OCI-LY1 (cell line): ENCODE data around the gene SLC27A3.

Experiments
- H2AFZ ChIP-seq: fragments of 200-600 bp; sonication (generic), shearing (Covaris generic); 2 replicates; pipeline ENCODE4 v1.6.0; 2014; ENCODE audit warnings: antibody characterized with exemption, mild to moderate bottlenecking, low read length
- H3F3A ChIP-seq: fragments of 200-600 bp; sonication (generic), shearing (Covaris generic); 2 replicates; pipeline ENCODE4 v1.6.0; 2014; ENCODE audit warnings: mild to moderate bottlenecking, antibody characterized with exemption, low read length, moderate library complexity; ENCODE audit not compliant: insufficient read depth
- H3K27ac ChIP-seq: fragments of 200-600 bp; sonication (generic); 2 replicates; pipeline ENCODE4 v1.5.1; 2014; ENCODE audit warnings: low read length, mixed run types, mild to moderate bottlenecking, low read depth; ENCODE audit not compliant: poor library complexity, severe bottlenecking
- H3K27me3 ChIP-seq: fragments of 200-600 bp; sonication (generic); 2 replicates; pipeline ENCODE4 v1.6.0; 2014; ENCODE audit warnings: antibody characterized with exemption, mild to moderate bottlenecking, low read length, moderate library complexity; ENCODE audit not compliant: insufficient read depth
- H3K36me3 ChIP-seq: fragments of 200-600 bp; sonication (generic); 2 replicates; pipeline ENCODE4 v1.6.1; 2014; ENCODE audit warnings: mild to moderate bottlenecking, antibody characterized with exemption, low read length, moderate library complexity, mixed read lengths; ENCODE audit not compliant: insufficient read depth
- H3K4me1 ChIP-seq: fragments of 200-600 bp; sonication (generic); 2 replicates; pipeline ENCODE4 v1.5.1; 2014; ENCODE audit warnings: mild to moderate bottlenecking, low read length, moderate library complexity; ENCODE audit not compliant: insufficient read depth, severe bottlenecking
- H3K4me2 ChIP-seq: fragments of 200-600 bp; sonication (generic), shearing (Covaris generic); 2 replicates; pipeline ENCODE4 v1.6.1; 2014; ENCODE audit warnings: low read length
- H3K4me3 ChIP-seq: fragments of 200-600 bp; sonication (generic); 2 replicates; pipeline ENCODE4 v1.5.1; 2014; ENCODE audit warnings: low read length, low read depth, mild to moderate bottlenecking, mixed read lengths; ENCODE audit not compliant: poor library complexity, severe bottlenecking
- H3K79me2 ChIP-seq: fragments of 200-600 bp; shearing (Covaris generic); 2 replicates; pipeline ENCODE4 v1.6.1; 2016; ENCODE audit warnings: mixed run types, low read length, mixed read lengths; ENCODE audit not compliant: insufficient read depth
- H3K9ac ChIP-seq: fragments of 200-600 bp; sonication (generic), shearing (Covaris generic); 2 replicates; pipeline ENCODE4 v1.6.1; 2014; ENCODE audit warnings: mild to moderate bottlenecking, low read length, mixed read lengths
- H3K9me2 ChIP-seq: fragments of 200-600 bp; sonication (generic), shearing (Covaris generic); 2 replicates; pipeline ENCODE4 v1.6.1; 2014; ENCODE audit warnings: low read depth, mild to moderate bottlenecking, low read length, mixed read lengths
- H3K9me3 ChIP-seq: fragments of 200-600 bp; shearing (Covaris generic); 2 replicates; pipeline ENCODE4 v1.6.1; 2014; ENCODE audit warnings: low read length, mixed read lengths
- H4K20me1 ChIP-seq: fragments of 200-600 bp; sonication (generic), shearing (Covaris generic); 2 replicates; pipeline ENCODE4 v1.6.0; 2016; ENCODE audit warnings: mild to moderate bottlenecking, low read length; ENCODE audit not compliant: insufficient read depth
- EZH2 ChIP-seq: fragments of 200-600 bp; sonication (generic), shearing (Covaris generic); IDR thresholded peaks from 2 replicates; pipeline ENCODE4 v1.8.0; 2017; ENCODE audit warnings: borderline replicate concordance, mixed run types, mild to moderate bottlenecking, antibody characterized with exemption, low read length, moderate library complexity, mixed read lengths
- TF ChIP-seq, protein P1 (sequence below): fragments of 200-600 bp; sonication (generic), shearing (Covaris generic); IDR thresholded peaks from 2 replicates; pipeline ENCODE4 v1.5.1; 2017; ENCODE audit warnings: mild to moderate bottlenecking, antibody characterized with exemption, low read length, moderate library complexity, mixed read lengths

The SLC27A3 gene

DNA sequence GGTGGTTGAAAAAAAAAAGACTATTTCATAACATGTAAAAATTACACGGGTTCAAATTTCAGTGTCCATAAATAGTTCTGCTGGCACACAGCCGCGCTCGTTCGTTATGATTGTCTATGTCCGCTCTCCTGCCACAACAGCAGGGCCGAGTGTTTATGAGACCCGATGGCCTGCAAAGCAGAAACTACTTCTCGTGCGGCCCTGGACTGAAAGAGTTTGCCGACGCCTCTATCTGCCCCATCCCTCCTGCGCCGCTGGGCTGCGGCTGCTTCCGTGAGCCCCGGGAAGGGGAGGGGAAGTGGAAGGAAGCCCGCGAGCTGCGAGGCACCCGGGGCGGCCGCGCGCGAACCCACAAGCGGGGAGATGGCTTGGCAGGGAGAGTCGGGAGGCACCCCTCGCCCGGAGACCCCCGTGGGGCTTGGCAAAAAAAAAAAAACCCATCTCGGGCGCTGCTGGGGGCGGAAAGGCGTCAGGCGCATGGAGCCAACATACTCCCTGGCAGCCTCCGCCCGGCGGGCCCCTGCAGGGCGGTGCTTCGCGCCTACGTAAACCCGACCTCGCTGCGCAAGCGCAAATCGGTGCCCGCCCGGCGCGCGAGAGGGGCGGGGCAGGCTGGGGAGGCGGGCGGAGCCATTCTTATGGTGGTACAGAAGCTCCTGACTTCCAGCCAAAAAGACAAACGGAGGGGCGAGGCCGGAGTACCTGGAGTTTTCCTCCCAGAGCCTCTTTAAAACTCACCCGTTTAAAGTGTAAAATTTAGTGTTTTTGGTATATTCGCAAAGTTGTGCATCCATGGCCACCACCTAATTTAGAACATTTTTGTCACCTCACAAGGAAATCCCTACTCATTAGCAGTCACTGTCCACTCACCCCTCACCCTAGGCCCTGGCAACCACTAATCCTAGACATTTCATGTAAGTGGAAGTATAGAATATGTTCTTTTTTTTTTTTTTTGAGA lies 8.3 kb downstream of the SLC27A3 start:
- Histone ChIP-seq H3K9me2 (no peaks in the 10 kb centered on the region), H3K4me2 (peak overlapping the region; percentile 84), H3F3A (no peaks in the 10 kb centered on the region), H3K79me2 (no peaks in the 10 kb centered on the region), H3K27me3 (no peaks in the 10 kb centered on the region), H3K4me1 (peaks cover 10% of the 10 kb centered on the region), H3K9me3 (0 out of 2 replicates have a peak, but pooled peaks cover 6% of the 10 kb centered on the region), H3K36me3 (no peaks in the 10 kb centered on the region), H2AFZ (no peak overlapping the region), H4K20me1 (no peaks in the 10 kb centered on the region), H3K9ac (peak overlapping the region; percentile 72), H3K4me3 (peak overlapping the region; percentile 62), H3K27ac (peak overlapping the region; percentile 28)
- TF ChIP-seq, protein P1, sequence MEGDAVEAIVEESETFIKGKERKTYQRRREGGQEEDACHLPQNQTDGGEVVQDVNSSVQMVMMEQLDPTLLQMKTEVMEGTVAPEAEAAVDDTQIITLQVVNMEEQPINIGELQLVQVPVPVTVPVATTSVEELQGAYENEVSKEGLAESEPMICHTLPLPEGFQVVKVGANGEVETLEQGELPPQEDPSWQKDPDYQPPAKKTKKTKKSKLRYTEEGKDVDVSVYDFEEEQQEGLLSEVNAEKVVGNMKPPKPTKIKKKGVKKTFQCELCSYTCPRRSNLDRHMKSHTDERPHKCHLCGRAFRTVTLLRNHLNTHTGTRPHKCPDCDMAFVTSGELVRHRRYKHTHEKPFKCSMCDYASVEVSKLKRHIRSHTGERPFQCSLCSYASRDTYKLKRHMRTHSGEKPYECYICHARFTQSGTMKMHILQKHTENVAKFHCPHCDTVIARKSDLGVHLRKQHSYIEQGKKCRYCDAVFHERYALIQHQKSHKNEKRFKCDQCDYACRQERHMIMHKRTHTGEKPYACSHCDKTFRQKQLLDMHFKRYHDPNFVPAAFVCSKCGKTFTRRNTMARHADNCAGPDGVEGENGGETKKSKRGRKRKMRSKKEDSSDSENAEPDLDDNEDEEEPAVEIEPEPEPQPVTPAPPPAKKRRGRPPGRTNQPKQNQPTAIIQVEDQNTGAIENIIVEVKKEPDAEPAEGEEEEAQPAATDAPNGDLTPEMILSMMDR, result no peak
- no peak for TF ChIP-seq EZH2

DNA sequence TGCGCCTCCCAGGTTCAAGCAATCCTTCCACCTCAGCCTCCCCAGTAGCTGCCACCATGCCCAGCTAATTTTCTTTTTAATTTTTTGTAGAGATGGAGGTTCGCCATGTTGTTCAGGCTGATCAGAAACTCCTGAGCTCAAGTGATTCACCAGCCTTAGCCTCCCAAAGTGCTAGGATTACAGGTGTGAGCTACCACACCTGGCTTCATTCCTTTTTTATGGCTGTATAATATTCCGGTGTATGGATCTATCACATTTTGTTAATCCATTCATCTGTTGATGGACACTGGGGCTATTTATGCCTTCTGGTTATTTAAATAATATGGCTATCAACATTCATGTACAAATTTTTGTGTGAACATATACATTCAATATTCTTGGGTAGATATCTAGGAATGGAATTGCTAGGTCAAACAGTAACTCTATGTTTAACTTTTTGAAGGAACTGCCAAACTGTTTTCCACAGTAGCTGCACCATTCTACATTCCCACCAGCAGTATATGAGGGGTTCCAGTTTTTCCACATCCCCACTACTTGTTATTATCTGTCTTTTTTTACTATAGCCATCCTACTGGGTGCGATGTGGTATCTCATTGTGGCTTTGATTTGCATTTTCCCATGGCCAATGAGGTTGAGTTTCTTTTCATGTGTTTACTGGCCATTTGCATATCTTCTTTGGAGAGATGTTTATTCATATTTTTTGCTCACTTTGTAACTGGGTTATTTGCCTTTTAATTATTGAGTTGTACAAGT lies 11.0 kb downstream of the SLC27A3 start:
- Histone ChIP-seq H3K4me2 (no peak overlapping the region), H3K9ac (no peak overlapping the region), H3K9me2 (no peaks in the 10 kb centered on the region), H3K36me3 (no peaks in the 10 kb centered on the region), H3K27ac (no peak overlapping the region), H3K9me3 (0 out of 2 replicates have a peak, but pooled peaks cover 6% of the 10 kb centered on the region), H4K20me1 (no peaks in the 10 kb centered on the region), H3K27me3 (no peaks in the 10 kb centered on the region), H3K4me3 (no peak overlapping the region), H3K4me1 (peaks cover 24% of the 10 kb centered on the region), H3F3A (no peaks in the 10 kb centered on the region), H3K79me2 (no peaks in the 10 kb centered on the region), H2AFZ (no peak overlapping the region)
- TF ChIP-seq, protein P1, result no peak
- TF ChIP-seq EZH2, result no peak

DNA sequence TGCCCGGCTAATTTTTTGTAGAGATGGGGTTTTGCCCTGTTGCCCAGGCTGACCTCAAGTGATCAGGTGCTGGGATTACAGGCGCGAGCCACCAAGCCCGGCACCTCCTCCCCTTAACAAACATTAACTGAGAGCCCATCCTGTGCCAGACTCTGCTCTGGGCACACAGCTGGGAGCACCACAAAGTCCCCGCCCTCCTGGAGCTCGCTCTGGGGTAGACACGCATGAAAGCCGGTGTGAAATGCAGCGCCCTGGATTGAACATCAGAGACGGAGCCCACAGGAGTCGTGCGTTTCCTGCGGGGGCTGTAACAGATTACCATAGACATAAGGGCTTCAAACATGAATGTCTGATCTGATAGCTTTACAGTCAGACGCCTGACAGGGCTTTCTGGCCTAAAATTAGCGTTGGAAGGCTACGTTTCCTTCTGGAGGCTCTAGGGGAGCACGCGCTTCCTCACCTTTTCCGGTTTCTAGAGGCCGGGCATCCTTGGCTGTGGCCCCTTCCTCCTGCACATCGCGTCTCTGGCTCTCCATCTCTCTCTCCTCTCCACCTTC lies 14.3 kb downstream of the SLC27A3 start:
- no peaks in the 10 kb centered on the region for H4K20me1 ChIP-seq
- no peaks in the 10 kb centered on the region for H3F3A ChIP-seq
- H3K36me3 ChIP-seq, result no peaks in the 10 kb centered on the region
- no peaks in the 10 kb centered on the region for H3K79me2 ChIP-seq
- TF ChIP-seq EZH2, result no peak
- TF ChIP-seq, protein P1, result no peak
- peaks cover 22% of the 10 kb centered on the region for H3K4me1 ChIP-seq
- H3K4me3 ChIP-seq, result no peak overlapping the region
- no peak overlapping the region for H3K4me2 ChIP-seq
- no peaks in the 10 kb centered on the region for H3K9me2 ChIP-seq
- no peak overlapping the region for H2AFZ ChIP-seq
- no peak overlapping the region for H3K9ac ChIP-seq
- H3K9me3 ChIP-seq, result 0 out of 2 replicates have a peak, but pooled peaks cover 6% of the 10 kb centered on the region
- no peaks in the 10 kb centered on the region for H3K27me3 ChIP-seq
- H3K27ac ChIP-seq, result no peak overlapping the region
